Chondrocyte (in vitro differentiated cells): ENCODE results near the gene TRABD2B. TPM values are rescaled to one million over a fixed set of nuclear protein-coding genes. Genes with fewer than 3 reads are reported as not detected.
A peak's percentile ranks its signal among the peaks of the same experiment; 100 is the strongest.

Experiments
- DNase-seq: peaks from one replicate; pipeline ENCODE4 v3.0.0; 2021; ENCODE audit warnings: mixed read lengths, low spot score
- H3K27ac Mint-ChIP-seq: one replicate; pipeline ENCODE4 v1.8.0; 2021; ENCODE audit warnings: mild to moderate bottlenecking, moderate library complexity, mixed read lengths; ENCODE audit not compliant: unreplicated experiment
- H3K27me3 Mint-ChIP-seq: 2 replicates; pipeline ENCODE4 v1.8.0; 2021; ENCODE audit warnings: low read depth, mixed read lengths
- H3K36me3 Mint-ChIP-seq: 2 replicates; pipeline ENCODE4 v1.8.0; 2021; ENCODE audit warnings: low read depth, mixed read lengths
- H3K4me1 Mint-ChIP-seq: 2 replicates; pipeline ENCODE4 v1.8.0; 2021; ENCODE audit warnings: low read depth, mild to moderate bottlenecking, mixed read lengths
- H3K4me3 Mint-ChIP-seq: one replicate; pipeline ENCODE4 v1.8.0; 2021; ENCODE audit warnings: mild to moderate bottlenecking, moderate library complexity, mixed read lengths; ENCODE audit not compliant: unreplicated experiment
- H3K9me3 Mint-ChIP-seq: 2 replicates; pipeline ENCODE4 v1.8.0; 2021; ENCODE audit warnings: low read depth, mixed read lengths
- long read RNA-seq: library from polyadenylated mRNA; stranded (forward); transcript quantifications from one replicate; pipeline ENCODE4 v2.0.0, GENCODE V29; 2021
- total RNA-seq: library from RNA; stranded (reverse); gene quantifications from 3 replicates; pipeline ENCODE4 v1.2.1, GENCODE V29; 2021
- TF ChIP-seq, protein P1 (sequence below): fragments of 200-600 bp; sonication (generic); IDR thresholded peaks from 2 replicates; pipeline ENCODE4 v1.5.0; 2021; ENCODE audit warnings: antibody characterized with exemption, mild to moderate bottlenecking, moderate library complexity

The TRABD2B gene
- 0.44 to 0.90 TPM (median 0.68 TPM) in 3 replicates for total RNA-seq
- long read RNA-seq, full-length matches to known transcripts = 1 of 7 reads
- long read RNA-seq, partial matches to known transcripts = 1 of 7 reads
- long read RNA-seq, other reads (novel, unspliced or antisense) = 5 of 7 reads

DNA sequence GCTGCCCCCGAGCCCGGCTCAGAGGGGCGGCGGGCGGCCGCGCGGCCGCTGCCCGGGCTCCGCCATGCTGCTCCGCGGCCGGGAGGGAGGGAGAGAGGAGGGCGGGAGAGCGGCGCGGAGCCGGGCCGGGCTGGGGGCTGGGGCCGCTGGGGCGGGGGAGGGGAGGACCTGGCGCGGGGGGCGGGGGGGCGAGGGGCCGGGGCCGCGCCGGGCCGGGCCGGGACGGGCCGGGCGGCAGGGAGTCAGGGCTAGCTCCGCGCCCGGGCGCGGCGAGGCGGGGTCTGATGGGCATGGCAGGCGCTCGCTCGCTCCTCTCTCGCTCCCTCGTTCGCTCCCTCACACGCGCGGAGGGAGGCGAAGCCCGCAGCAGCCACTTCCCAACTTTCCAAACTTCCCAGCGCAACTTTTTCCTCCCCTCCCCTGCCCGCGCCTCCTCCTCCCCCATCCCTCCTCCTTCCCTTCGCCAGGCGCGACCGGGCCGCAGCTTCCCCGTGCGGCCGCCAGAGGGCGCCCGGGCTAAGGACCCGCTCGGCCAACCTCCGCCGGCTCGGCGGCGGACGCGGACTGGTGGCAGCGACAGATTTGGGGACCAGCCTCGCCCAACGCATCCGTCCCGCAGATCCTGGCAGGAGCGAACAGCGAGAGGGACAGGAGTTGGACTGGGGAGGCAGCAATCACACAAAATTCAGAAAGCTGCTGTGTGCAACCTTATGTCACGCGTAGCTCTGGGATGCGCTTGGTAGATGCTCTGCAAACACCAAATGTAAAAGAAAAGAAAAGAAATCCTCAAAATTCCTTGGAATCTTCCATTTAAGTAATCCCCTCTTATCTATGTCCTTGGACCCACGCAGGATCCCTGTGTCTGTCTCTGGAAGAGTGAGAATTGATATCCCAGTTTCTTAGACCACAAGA lies at the start of gene TRABD2B:
Gene TRABD2B, minus strand, starts transcription at position 97 of the 912 bp plus-strand sequence.
- no peak within 1 kb of the TSS for H3K27ac Mint-ChIP-seq
- H3K27me3 Mint-ChIP-seq = peaks cover 67% of the 10 kb centered on the region
- no peak for DNase-seq
- peak within 1 kb of the TSS; percentile 79 for H3K4me3 Mint-ChIP-seq
- H3K36me3 Mint-ChIP-seq = no peaks in the 10 kb centered on the region
- H3K9me3 Mint-ChIP-seq = no peaks in the 10 kb centered on the region
- peaks cover 18% of the 10 kb centered on the region for H3K4me1 Mint-ChIP-seq
- TF ChIP-seq, protein P1, sequence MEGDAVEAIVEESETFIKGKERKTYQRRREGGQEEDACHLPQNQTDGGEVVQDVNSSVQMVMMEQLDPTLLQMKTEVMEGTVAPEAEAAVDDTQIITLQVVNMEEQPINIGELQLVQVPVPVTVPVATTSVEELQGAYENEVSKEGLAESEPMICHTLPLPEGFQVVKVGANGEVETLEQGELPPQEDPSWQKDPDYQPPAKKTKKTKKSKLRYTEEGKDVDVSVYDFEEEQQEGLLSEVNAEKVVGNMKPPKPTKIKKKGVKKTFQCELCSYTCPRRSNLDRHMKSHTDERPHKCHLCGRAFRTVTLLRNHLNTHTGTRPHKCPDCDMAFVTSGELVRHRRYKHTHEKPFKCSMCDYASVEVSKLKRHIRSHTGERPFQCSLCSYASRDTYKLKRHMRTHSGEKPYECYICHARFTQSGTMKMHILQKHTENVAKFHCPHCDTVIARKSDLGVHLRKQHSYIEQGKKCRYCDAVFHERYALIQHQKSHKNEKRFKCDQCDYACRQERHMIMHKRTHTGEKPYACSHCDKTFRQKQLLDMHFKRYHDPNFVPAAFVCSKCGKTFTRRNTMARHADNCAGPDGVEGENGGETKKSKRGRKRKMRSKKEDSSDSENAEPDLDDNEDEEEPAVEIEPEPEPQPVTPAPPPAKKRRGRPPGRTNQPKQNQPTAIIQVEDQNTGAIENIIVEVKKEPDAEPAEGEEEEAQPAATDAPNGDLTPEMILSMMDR = peak; percentile 97

DNA sequence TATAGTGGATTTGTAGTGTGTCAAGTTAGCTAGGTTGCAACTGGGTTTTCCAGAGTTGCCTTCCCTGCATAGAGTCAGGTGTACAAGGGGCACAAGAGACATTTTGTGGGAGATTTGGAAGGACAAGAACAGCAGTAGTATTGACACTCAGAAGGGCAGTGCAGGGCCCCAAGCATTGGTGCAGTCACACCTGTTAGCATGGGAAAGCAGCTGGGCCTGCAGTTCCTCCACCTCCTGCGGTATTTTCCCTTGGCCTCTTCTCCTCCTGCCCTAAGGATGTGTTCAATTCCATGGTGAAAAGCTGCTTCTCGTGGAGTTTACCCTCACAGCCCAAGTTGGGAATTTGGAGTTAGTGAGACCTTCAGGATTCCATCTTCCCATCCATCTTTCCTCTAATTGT lies 47.1 kb upstream of the TRABD2B start:
- Mint-ChIP-seq H3K9me3 (no peaks in the 10 kb centered on the region), H3K4me1 (peaks cover 47% of the 10 kb centered on the region), H3K27me3 (no peaks in the 10 kb centered on the region), H3K36me3 (no peaks in the 10 kb centered on the region), H3K27ac (no peak overlapping the region), H3K4me3 (no peak overlapping the region)
- no peak for DNase-seq
- TF ChIP-seq, protein P1 = no peak

DNA sequence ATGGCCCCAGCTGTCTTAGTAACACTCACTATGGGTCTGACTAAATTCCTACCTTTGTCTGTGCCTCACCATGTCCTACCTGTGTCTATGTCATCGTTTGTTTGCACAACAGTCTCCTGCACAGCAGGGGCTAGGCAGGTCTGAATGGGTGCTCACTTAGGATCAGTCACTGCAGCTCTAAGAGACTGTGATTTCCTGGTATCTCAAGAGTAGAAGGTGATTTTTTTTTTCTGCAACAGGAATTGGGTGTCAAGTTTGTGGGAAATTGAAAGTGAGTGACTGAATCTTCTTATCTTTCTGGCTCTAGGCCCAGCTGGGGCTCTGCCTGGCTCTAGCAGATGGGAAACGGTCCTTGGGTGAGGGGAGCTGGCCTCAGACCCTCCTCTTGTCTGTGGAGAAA lies 46.4 kb upstream of the TRABD2B start:
- Mint-ChIP-seq H3K27ac (no peak overlapping the region), H3K27me3 (no peaks in the 10 kb centered on the region), H3K4me1 (peaks cover 46% of the 10 kb centered on the region), H3K4me3 (no peak overlapping the region), H3K36me3 (no peaks in the 10 kb centered on the region), H3K9me3 (no peaks in the 10 kb centered on the region)
- no peak for DNase-seq
- TF ChIP-seq, protein P1 = no peak

DNA sequence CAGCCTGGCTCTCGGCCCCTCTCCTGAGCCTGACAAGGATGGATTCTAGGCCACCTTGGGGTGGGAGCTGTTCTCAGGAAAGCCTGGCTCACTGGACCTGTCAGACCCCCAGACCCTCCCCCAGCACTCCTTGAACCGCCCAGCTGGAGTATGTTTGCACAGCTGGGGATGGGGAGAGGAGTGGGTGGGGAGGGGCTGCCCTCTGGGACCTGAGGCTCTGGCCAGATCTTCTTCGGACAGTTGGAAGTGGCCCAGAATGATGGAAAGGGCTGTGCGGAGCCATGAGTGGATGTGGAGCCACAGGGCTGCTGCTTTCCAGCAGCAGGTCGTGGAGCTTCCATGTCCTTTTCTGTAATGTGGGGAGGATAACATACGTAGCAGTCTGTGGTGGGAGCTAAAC lies 43.0 kb upstream of the TRABD2B start:
- Mint-ChIP-seq H3K27ac (no peak overlapping the region), H3K4me3 (no peak overlapping the region), H3K4me1 (peaks cover 47% of the 10 kb centered on the region), H3K9me3 (no peaks in the 10 kb centered on the region), H3K27me3 (peaks cover 2% of the 10 kb centered on the region), H3K36me3 (no peaks in the 10 kb centered on the region)
- no peak for DNase-seq
- TF ChIP-seq, protein P1 = no peak

DNA sequence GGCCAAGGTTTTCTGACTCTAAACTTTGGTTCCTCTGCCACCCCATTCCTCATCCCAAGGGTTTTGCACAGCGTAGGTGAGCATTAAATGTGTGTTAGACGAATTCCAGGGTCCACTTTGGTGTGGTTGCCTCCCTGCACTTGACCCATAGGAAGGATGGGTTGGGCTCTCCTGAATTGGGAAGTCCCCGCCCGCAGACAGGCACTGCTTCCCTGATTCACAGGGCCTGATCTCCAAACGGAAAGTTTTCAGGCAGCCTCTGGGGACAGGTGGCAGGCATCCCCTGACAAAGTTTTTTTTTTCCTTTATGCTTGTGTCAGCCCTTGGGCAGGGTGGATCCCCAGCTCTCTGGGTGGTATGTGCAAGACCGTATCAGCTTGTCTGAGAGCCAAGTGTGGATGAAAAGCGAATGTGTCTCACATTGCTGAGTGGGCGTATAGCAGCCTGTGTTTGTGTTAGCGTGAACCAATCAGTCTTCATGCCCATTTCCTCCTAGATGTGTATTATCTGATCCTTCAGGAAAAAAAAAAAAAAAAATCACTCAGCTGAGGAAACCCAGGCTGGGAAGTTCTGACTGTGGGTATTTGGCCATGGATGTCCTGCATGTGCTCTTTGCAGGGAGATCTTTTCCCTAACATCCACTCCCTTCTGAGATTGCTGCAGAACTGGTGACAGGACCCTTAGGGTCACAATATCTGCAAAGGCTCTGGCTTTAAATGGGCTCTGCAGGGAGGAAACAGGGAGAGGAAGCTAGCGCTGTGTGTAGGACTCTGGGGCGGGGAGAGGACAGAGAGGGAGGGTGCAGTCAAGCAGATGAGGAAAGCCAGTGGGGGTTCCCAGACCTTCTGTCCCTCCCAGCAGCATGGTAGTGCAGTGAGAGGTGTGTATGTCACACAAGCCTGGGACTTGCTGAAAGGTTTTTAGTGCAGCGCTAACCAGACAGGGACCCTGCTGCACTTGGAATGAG lies 42.2 kb upstream of the TRABD2B start:
- no peak for DNase-seq
- Mint-ChIP-seq H3K27ac (peak overlapping the region; percentile 64), H3K4me1 (peaks cover 47% of the 10 kb centered on the region), H3K27me3 (peaks cover 2% of the 10 kb centered on the region), H3K36me3 (no peaks in the 10 kb centered on the region), H3K9me3 (no peaks in the 10 kb centered on the region), H3K4me3 (no peak overlapping the region)
- TF ChIP-seq, protein P1 = no peak
